T-helper 2 cell (primary cell): ENCODE measurements around the gene PKNOX2.

Experiments
- DNase-seq, 5 experiments: peaks; one replicate each; pipeline versions ENCODE4 v3.0.0 to v3.0.0-alpha.2; 2012 to 2022

PKNOX2 gene

GRCh38 chr11:125368757-125369156 lies 204.2 kb downstream of the PKNOX2 start:
- DNase-seq = no peak

DNA sequence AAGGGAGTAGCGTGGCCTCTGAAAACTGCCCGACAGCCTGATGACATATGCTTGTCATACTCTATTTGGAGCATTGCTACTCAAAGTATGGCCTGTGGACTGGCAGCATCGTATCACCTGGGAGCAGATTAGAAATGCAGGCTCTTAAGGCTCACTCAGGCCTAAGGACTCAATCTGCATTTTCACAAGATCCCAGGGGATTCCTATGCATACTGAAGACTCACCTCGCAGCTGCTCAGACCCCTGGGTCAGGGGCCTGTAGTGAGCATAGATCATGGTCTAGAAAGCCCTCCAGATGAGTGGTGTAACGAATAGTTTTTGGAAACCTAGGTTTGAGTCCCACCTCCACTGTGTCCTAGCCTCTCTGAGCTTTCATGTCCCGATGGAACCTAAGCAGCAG lies 205.3 kb downstream of the PKNOX2 start:
- DNase-seq = no peak

GRCh38 chr11:125370561-125371389 lies 206.2 kb downstream of the PKNOX2 start:
- DNase-seq = no peak

GRCh38 chr11:125371431-125371935 lies 206.9 kb downstream of the PKNOX2 start:
- DNase-seq = no peak

DNA sequence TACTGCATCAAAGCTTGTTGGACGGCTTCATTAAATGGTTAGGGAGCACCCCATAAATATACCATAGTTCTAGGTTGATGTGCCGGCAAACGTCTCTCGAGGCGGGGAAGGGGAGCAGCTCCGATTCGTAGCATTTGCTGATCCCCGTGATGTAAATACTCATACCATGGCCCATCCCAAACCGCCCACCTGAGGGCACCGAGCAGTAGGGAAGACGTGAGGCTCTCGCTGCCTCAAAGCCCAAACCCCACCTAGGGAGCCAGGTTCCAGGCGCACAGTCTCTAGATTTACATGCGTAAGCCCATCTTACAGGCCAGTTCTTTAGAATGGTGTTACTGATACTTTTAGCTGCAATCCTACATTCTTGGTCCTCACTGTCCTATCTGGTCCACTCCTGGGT lies 207.5 kb downstream of the PKNOX2 start:
- no peak for DNase-seq

GRCh38 chr11:125372911-125373310 lies 208.4 kb downstream of the PKNOX2 start:
- DNase-seq = no peak

- no peak for DNase-seq
Measured at GRCh38 chr11:125373426-125374391, 209.2 kb downstream of the PKNOX2 start.

- no peak for DNase-seq
Measured at GRCh38 chr11:125374398-125374797, 209.8 kb downstream of the PKNOX2 start.

GRCh38 chr11:125375146-125375545 lies 210.6 kb downstream of the PKNOX2 start:
- no peak for DNase-seq

GRCh38 chr11:125376117-125376516 lies 211.6 kb downstream of the PKNOX2 start:
- DNase-seq = no peak

DNA sequence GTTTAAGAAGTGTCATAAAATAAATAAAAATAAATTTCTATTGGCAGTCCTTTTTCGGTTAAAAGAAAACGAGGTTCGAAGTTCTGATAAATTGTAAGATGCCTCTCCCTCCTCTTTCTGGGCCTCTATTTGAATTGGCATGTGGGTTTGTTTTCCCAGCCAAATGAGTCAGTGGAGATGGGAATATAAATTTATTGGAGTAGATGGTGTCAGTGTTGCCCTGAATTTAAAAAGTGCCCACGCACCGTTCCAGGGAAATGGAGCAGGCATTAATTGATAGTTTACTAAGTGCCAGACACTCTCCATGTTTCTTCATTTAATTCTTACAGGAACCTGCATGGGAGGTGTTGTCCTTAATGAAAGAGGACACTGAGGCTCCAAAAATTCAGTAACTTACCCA lies 212.3 kb downstream of the PKNOX2 start:
- no peak for DNase-seq

DNA sequence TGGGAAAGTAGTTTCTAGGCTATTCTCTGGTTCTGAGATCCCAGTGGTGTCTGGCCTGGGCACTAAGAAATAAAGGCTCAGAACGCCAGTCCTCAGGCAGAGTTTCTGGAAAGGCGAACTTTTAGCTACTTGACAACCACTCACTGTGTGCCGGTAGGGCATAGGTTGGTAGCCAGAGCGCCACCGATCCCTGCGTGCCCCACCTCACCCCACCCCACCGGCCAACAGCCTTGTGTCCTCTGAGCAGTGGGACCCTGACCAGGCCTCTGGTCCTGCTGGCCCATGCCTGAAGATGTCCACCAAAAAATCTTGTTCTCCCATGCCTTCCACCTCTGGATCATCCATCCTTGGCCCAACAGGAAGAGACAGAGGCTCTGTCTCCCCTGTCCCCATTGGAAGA lies 213.5 kb downstream of the PKNOX2 start:
- DNase-seq = no peak

GRCh38 chr11:125378571-125378970 lies 214.0 kb downstream of the PKNOX2 start:
- DNase-seq = no peak

DNA sequence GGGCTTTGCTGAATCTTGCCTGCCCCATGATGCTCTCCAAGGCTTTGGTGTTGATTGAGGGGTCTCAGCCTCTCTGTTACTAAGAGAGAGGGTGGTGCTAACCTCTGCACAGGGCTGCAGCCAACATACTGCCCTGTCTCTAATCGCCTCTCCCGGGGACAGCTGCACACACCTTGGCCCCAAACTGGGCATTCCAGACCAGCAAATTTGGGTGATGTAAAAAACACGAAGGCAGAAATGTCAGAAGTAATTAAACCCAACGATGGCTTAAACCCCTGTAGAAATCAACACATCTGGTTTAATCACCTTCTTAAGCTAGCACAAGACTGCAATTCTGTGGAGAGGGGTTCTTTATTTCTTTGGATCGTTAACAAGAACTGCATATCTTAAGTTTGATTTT lies 215.0 kb downstream of the PKNOX2 start:
- DNase-seq = no peak

DNA sequence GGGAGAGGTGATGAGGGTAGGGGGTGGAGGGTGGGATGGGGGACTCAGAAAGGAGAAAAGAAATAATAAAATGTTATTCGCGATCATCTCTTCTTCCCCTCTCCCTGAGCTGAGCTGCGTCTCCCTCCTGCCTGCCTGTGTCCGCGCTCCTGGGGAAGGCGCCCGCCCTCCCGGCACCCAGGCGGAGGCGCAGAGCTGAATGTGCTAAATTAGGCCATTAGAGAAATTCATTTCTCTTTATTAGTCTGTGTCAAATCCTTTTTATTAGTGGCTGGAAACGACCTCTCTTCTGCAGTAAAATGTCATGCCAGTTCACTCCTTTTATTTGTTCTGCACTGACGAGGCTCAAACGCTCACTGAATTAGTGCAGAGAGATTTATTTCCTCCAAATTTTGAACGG lies 215.4 kb downstream of the PKNOX2 start:
- DNase-seq = no peak

DNA sequence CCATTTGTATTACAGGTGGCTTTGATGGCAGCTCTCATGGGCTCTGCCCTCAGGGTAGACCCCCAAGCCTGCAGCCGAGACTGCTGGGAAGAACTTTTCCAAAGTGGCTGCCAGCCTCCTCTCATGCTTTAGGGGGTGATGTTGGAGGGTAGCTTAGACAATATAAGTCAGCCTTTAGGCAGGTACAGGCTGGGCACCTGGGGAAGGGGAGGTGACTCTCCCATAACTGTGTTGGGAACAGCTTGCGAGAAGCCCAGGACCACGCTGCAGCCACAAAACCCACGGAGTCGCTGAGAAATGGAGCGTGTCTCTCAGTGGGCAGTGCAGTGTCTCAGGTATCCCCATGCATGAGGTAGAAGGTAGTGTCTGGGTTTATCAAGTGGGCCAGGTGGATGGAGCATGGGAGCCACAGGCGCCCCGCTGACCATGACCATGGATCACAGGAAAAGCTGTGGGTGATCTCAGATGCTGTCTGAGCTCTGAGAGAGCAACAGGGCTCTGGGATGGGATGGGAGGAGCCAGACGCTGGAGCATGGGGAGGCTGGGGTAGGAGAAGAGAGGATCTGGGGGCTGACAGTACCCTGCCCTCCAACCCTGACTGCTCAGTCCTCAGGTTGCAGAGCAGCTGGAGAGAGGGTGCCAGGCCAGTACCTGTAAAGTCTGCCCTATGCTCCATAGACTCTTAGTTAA lies 216.3 kb downstream of the PKNOX2 start:
- no peak for DNase-seq

DNA sequence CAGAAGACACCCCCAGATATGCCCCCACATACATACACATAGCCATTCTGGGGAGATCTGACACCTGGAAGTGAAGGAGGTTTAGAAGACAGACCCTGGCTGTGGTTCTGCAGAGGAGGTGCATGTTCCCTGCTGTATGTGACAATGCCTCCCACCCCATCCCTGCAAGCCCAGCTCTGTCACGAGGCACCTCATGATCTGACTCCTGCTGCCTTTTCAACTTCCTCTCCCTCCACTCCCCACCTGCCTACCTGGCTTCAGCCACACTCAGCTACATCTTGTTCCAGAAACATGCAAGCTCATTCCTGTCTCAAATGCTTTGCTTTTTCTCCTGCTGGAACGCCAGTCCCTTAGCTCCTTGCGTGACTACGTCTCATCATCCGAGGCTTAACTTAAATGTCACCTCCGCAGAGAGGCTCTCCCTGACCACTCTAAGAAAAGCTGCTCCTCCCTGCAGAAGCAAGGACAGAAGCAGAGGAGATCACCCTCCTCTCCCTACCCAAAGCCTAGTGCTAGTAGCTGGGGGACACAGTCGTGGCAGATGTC lies 217.0 kb downstream of the PKNOX2 start:
- DNase-seq = no peak

- no peak for DNase-seq
Measured at GRCh38 chr11:125382314-125382791, 217.8 kb downstream of the PKNOX2 start.

GRCh38 chr11:125382822-125383221 lies 218.3 kb downstream of the PKNOX2 start:
- DNase-seq = no peak

GRCh38 chr11:125384825-125385224 lies 220.3 kb downstream of the PKNOX2 start:
- no peak for DNase-seq

- DNase-seq = no peak
Measured at GRCh38 chr11:125387901-125388300, 223.3 kb downstream of the PKNOX2 start.

DNA sequence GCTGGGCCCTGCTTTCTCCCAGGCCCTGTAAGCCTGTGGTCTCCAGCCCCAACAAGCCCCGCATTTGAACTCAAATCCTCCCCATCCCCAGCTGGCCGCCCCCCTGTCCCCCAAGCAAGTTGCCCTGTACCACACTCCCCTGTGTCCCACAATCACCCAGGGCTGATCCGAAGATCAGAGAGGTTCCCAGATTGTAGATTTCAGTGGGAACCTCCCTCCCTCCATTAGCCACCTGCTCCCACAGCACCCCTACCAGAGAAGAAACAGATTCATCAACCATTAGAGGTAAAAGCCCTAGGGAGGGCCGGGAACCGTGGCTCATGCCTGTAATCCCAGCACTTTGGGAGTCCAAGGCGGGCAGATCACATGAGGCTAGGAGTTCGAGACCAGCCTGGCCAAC lies 224.1 kb downstream of the PKNOX2 start:
- no peak for DNase-seq
